Measurements from ENCODE around the gene CCDC196.
A peak's percentile ranks its signal among the peaks of the same experiment; 100 is the strongest.
"Not testable (repeated sequence)": the region's sequence is repeated elsewhere in the genome, so short reads cannot be mapped to it uniquely, and the experiment has no call there.

CCDC196 gene

GRCh38 chr14:66495218-66496098, 9.3 kb downstream of the CCDC196 start:
- peak in 35 of 58 donors; percentile 0 to 82 (median 11) for DNase-seq

- DNase-seq: no peak
Measured at GRCh38 chr14:66496188-66496807, 10.1 kb downstream of the CCDC196 start.

- DNase-seq: no peak
Measured at GRCh38 chr14:66496911-66497310, 10.7 kb downstream of the CCDC196 start.

- no peak for DNase-seq
Measured at GRCh38 chr14:66498311-66498710, 12.1 kb downstream of the CCDC196 start.

- DNase-seq: no peak
Measured at GRCh38 chr14:66501592-66501991, 15.4 kb downstream of the CCDC196 start.

- not testable (repeated sequence) for DNase-seq
Measured at GRCh38 chr14:66502836-66503235, 16.7 kb downstream of the CCDC196 start.

- no peak for DNase-seq
Measured at GRCh38 chr14:66503532-66503931, 17.4 kb downstream of the CCDC196 start.

- peak in 3 of 58 donors; percentile 44 to 54 (median 48) for DNase-seq
Measured at GRCh38 chr14:66507181-66507721, 21.1 kb downstream of the CCDC196 start.

- DNase-seq: peak; percentile 57 to 97 (median 93)
Measured at GRCh38 chr14:66507722-66508546, 21.8 kb downstream of the CCDC196 start, which contains the start of gene GPHN. Gene GPHN, plus strand, starts transcription at chr14:66508147.

GRCh38 chr14:66508547-66508845, 22.3 kb downstream of the CCDC196 start:
- peak in 1 of 58 donors; percentile 35 for DNase-seq

GRCh38 chr14:66508846-66509621, 22.9 kb downstream of the CCDC196 start:
- DNase-seq: peak in 49 of 58 donors; percentile 3 to 73 (median 35)

- no peak for DNase-seq
Measured at GRCh38 chr14:66509874-66510273, 23.7 kb downstream of the CCDC196 start.

GRCh38 chr14:66511849-66512248, 25.7 kb downstream of the CCDC196 start:
- no peak for DNase-seq

GRCh38 chr14:66514213-66514612, 28.0 kb downstream of the CCDC196 start:
- no peak for DNase-seq

- no peak for DNase-seq
Measured at GRCh38 chr14:66530526-66530925, 44.4 kb downstream of the CCDC196 start.

- DNase-seq: no peak
Measured at GRCh38 chr14:66539034-66539433, 52.9 kb downstream of the CCDC196 start.

GRCh38 chr14:66540038-66540437, 53.9 kb downstream of the CCDC196 start:
- DNase-seq: peak in 12 of 58 donors; percentile 1 to 45 (median 8)

GRCh38 chr14:66541627-66542026, 55.5 kb downstream of the CCDC196 start:
- DNase-seq: no peak

GRCh38 chr14:66543996-66544395, 57.8 kb downstream of the CCDC196 start:
- DNase-seq: no peak

GRCh38 chr14:66545191-66545590, 59.0 kb downstream of the CCDC196 start:
- DNase-seq: not testable (repeated sequence)

- not testable (repeated sequence) for DNase-seq
Measured at GRCh38 chr14:66545751-66546150, 59.6 kb downstream of the CCDC196 start.

All from anterior cingulate cortex (tissue), 58 donors.